ENCODE measurements around the gene ST3GAL3. TPM values are rescaled to one million over a fixed set of nuclear protein-coding genes. Genes with fewer than 3 reads are reported as not detected.

ST3GAL3 gene
- total RNA-seq, 1 experiment from 2014 or later, result 8.3 TPM

DNA sequence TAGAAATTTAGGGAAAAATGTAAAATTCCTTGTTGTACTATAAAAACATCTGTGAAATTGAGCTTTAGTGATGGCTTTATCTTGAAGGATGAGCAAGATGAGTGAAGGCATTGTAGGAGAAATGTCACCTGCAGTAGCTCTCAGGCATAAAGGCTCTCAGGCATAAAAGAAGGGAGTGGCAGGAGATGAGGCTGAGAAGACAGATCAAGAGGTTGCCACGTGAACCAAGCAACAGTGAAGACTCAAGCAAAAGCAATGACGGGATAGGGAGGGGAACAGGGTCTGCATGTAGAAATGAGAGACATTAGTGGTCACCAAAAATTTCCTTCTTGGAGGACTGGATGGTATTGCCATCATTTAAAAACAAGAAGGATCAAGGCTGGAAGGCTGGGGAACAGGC, 98.8 kb downstream of the ST3GAL3 start:
- H3K27me3 Mint-ChIP-seq (ENCODE audit: low read depth), result no peaks in the 10 kb centered on the region; the same call in 1 of the 2 replicates
- H2BK20ac ChIP-seq (ENCODE audit: low read depth, low read length, poor library complexity, severe bottlenecking), result no peak overlapping the region
- H2AK5ac ChIP-seq (ENCODE audit: insufficient read length, low read length), result no peak overlapping the region
- peaks cover 11 to 21% (median 14%) of the 10 kb centered on the region in 3 experiments for H3K36me3 Mint-ChIP-seq (ENCODE audit: insufficient read depth in 1 of 3, low read depth in 3 of 3)
- H4K91ac ChIP-seq (ENCODE audit: insufficient read length, low read depth, low read length), result no peak overlapping the region
- H3K23me2 ChIP-seq (ENCODE audit: insufficient read length, low read depth, low read length, poor library complexity, severe bottlenecking), result no peaks in the 10 kb centered on the region
- no peak overlapping the region for H3K4ac ChIP-seq (ENCODE audit: low read depth, low read length)
- peaks cover 11 to 19% of the 10 kb centered on the region in 2 experiments for H3K9me3 Mint-ChIP-seq
- peak overlapping the region; percentile 85 for H3K23ac ChIP-seq (ENCODE audit: insufficient read length, low read depth, low read length)
- peaks cover 2 to 3% of the 10 kb centered on the region in 2 experiments; a peak in 3 of 4 replicates for H3K4me1 Mint-ChIP-seq
- no peaks in the 10 kb centered on the region for H3K27me3 ChIP-seq (ENCODE audit: insufficient read depth, low read length)
- no peaks in the 10 kb centered on the region for H3K79me2 ChIP-seq (ENCODE audit: insufficient read depth, low read length)
- H3K18ac ChIP-seq (ENCODE audit: insufficient read length, low read depth, low read length), result no peak overlapping the region
- H3K14ac ChIP-seq (ENCODE audit: insufficient read depth, low read length), result no peak overlapping the region
- peaks cover 2% of the 10 kb centered on the region; the same call in 1 of the 2 replicates for H3K4me1 ChIP-seq (ENCODE audit: insufficient read depth, low read length)
- no peak overlapping the region for H3K4me2 ChIP-seq (ENCODE audit: insufficient read depth, insufficient read length, low read length)
- H3K9me3 ChIP-seq (ENCODE audit: control insufficient read depth, low read depth, low read length), result no peaks in the 10 kb centered on the region
- H4K5ac ChIP-seq (ENCODE audit: insufficient read length, low read depth, low read length), result no peak overlapping the region
- no peak overlapping the region for H3K4me3 Mint-ChIP-seq
- no peak for DNase-seq
- H3T11ph ChIP-seq (ENCODE audit: low read length), result no peak overlapping the region
- H2BK15ac ChIP-seq (ENCODE audit: low read depth, low read length), result no peak overlapping the region
- no peak overlapping the region for H2BK5ac ChIP-seq (ENCODE audit: insufficient read length, low read length)
- no peak overlapping the region for H2BK12ac ChIP-seq (ENCODE audit: insufficient read length, low read depth, low read length)
- H3K27ac Mint-ChIP-seq, result no peak overlapping the region
- H2AFZ ChIP-seq (ENCODE audit: low read length), result no peak overlapping the region
- no peak overlapping the region for H3K56ac ChIP-seq (ENCODE audit: insufficient read length, low read depth, low read length)
- no peak overlapping the region for H3K27ac ChIP-seq (ENCODE audit: insufficient read length, low read depth, low read length)
- H4K20me1 ChIP-seq (ENCODE audit: control insufficient read depth, insufficient read depth, insufficient read length), result no peaks in the 10 kb centered on the region
- no peaks in the 10 kb centered on the region for H3K79me1 ChIP-seq (ENCODE audit: insufficient read depth, low read depth, low read length, poor library complexity, severe bottlenecking)
- no CpG with 5 or more reads among the region's 2 CpGs for WGBS (ENCODE audit: extremely low coverage, insufficient read length, low lambda C conversion rate)
- no peak overlapping the region for H3K9ac ChIP-seq (ENCODE audit: extremely low read depth, insufficient read length, low read length)
- TF ChIP-seq, protein P1, sequence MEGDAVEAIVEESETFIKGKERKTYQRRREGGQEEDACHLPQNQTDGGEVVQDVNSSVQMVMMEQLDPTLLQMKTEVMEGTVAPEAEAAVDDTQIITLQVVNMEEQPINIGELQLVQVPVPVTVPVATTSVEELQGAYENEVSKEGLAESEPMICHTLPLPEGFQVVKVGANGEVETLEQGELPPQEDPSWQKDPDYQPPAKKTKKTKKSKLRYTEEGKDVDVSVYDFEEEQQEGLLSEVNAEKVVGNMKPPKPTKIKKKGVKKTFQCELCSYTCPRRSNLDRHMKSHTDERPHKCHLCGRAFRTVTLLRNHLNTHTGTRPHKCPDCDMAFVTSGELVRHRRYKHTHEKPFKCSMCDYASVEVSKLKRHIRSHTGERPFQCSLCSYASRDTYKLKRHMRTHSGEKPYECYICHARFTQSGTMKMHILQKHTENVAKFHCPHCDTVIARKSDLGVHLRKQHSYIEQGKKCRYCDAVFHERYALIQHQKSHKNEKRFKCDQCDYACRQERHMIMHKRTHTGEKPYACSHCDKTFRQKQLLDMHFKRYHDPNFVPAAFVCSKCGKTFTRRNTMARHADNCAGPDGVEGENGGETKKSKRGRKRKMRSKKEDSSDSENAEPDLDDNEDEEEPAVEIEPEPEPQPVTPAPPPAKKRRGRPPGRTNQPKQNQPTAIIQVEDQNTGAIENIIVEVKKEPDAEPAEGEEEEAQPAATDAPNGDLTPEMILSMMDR (conservative IDR thresholded peaks at IDR 0.05), result no peak
- no peak overlapping the region for H2BK120ac ChIP-seq (ENCODE audit: low read depth, low read length, poor library complexity, severe bottlenecking)
- no peak overlapping the region for H4K8ac ChIP-seq (replicated peaks; ENCODE audit: insufficient read length, low read depth, low read length)
